Uterus (tissue), 2 donors: ENCODE measurements around the gene ZHX3.

Source experiments
- CTCF ChIP-seq, 4 experiments: fragments of 200-600 bp in 2 of 4; fragments of 450-650 bp in 2 of 4; sonication (generic) in 2 of 4; IDR thresholded peaks; one replicate each; pipeline ENCODE4 v1.5.1; 2016 to 2019; ENCODE audit warnings: antibody characterized with exemption in 4 of 4, mild to moderate bottlenecking in 2 of 4, moderate library complexity in 1 of 4
- POLR2A ChIP-seq, 2 donors: fragments of 450-650 bp; IDR thresholded peaks; one replicate each; pipeline ENCODE4 v1.6.1; 2016; ENCODE audit warnings: antibody characterized with exemption in 2 of 2, mild to moderate bottlenecking in 1 of 2, moderate library complexity in 1 of 2

- TF ChIP-seq CTCF (IDR thresholded peaks at IDR 0.05) (no peak), POLR2A (IDR thresholded peaks at IDR 0.05) (no peak)
These were observed 17.1 kb downstream of the ZHX3 start for GRCh38 chr20:41300383-41300782.
